Naive thymus-derived CD4-positive, alpha-beta T cell (primary cell): ENCODE results near the gene MREG. TPM values are rescaled to one million over a fixed set of nuclear protein-coding genes. Genes with fewer than 3 reads are reported as not detected.

ENCODE experiments used
- ATAC-seq: fragments of 150-1000 bp; cut with Tn5 transposase; 2 replicates; pipeline ENCODE4 v1.10.0; 2021; ENCODE audit warnings: mild to moderate bottlenecking, moderate library complexity
- CTCF ChIA-PET: fragments of 350-600 bp; sonication (Branson Sonifier 250); formaldehyde crosslinking; loops from one replicate; lab custom pipeline; 2021; ENCODE audit warnings: antibody characterized with exemption; lab: Charles Lee
- POLR2A ChIA-PET: fragments of 350-600 bp; sonication (Branson Sonifier 250); formaldehyde crosslinking; loops from one replicate; lab custom pipeline; 2021; ENCODE audit warnings: antibody characterized with exemption, inconsistent platforms; lab: Charles Lee
- DNase-seq, 9 donors: peaks; one replicate each; pipeline versions ENCODE4 v3.0.0 to v3.0.0-alpha.2; 2020 to 2022; ENCODE audit warnings: mixed read lengths in 1 of 9
- H3K27ac ChIP-seq: one replicate; pipeline ENCODE4 v1.7.0; 2013; ENCODE audit warnings: mild to moderate bottlenecking, low read depth, low read length, moderate library complexity
- H3K27me3 ChIP-seq, 2 donors: one replicate each; pipeline ENCODE4 v1.7.0; 2013; ENCODE audit warnings: low read length in 2 of 2, mild to moderate bottlenecking in 2 of 2, moderate library complexity in 2 of 2; ENCODE audit not compliant: control insufficient read depth in 2 of 2, insufficient read depth in 2 of 2
- H3K36me3 ChIP-seq, 3 experiments: 1 replicate in 2 of 3; 2 replicates in 1 of 3; pipeline ENCODE4 v1.7.0; 2013; ENCODE audit warnings: low read length in 3 of 3, mild to moderate bottlenecking in 3 of 3, moderate library complexity in 1 of 3; ENCODE audit not compliant: insufficient read depth in 3 of 3, control insufficient read depth in 2 of 3
- H3K4me1 ChIP-seq, 2 donors: one replicate each; pipeline ENCODE4 v1.7.0; 2013; ENCODE audit warnings: low read length in 2 of 2, mild to moderate bottlenecking in 2 of 2, moderate library complexity in 1 of 2; ENCODE audit not compliant: control insufficient read depth in 2 of 2, insufficient read depth in 2 of 2
- H3K4me3 ChIP-seq: 2 replicates; pipeline ENCODE4 v1.7.0; 2013; ENCODE audit warnings: mild to moderate bottlenecking, low read length
- H3K9me3 ChIP-seq, 3 experiments: 1 replicate in 2 of 3; 2 replicates in 1 of 3; pipeline ENCODE4 v1.7.0; 2013; ENCODE audit warnings: low read length in 3 of 3; ENCODE audit not compliant: control insufficient read depth in 2 of 3
- H3K27ac Mint-ChIP-seq, 9 donors: one replicate each; pipeline ENCODE4 v1.8.0; 2020 to 2022; ENCODE audit warnings: mixed read lengths in 9 of 9, mild to moderate bottlenecking in 8 of 9, moderate library complexity in 5 of 9, inconsistent platforms in 2 of 9
- H3K27me3 Mint-ChIP-seq, 5 donors: one replicate each; pipeline ENCODE4 v1.8.0; 2021 to 2022; ENCODE audit warnings: mixed read lengths in 5 of 5, mild to moderate bottlenecking in 1 of 5
- H3K36me3 Mint-ChIP-seq, 5 donors: one replicate each; pipeline ENCODE4 v1.8.0; 2020 to 2022; ENCODE audit warnings: mixed read lengths in 5 of 5, mild to moderate bottlenecking in 3 of 5, inconsistent platforms in 1 of 5
- H3K4me1 Mint-ChIP-seq, 7 donors: one replicate each; pipeline ENCODE4 v1.8.0; 2020 to 2022; ENCODE audit warnings: mixed read lengths in 7 of 7, mild to moderate bottlenecking in 3 of 7, inconsistent platforms in 1 of 7
- H3K4me3 Mint-ChIP-seq, 10 donors: one replicate each; pipeline ENCODE4 v1.8.0; 2020 to 2022; ENCODE audit warnings: mild to moderate bottlenecking in 10 of 10, mixed read lengths in 10 of 10, moderate library complexity in 6 of 10, inconsistent platforms in 2 of 10
- H3K9me3 Mint-ChIP-seq, 11 donors: one replicate each; pipeline ENCODE4 v1.8.0; 2020 to 2022; ENCODE audit warnings: mixed read lengths in 11 of 11, mild to moderate bottlenecking in 4 of 11, inconsistent platforms in 1 of 11, moderate library complexity in 1 of 11
- intact Hi-C, 2 donors: fragments of 100-400 bp; cut with micrococcal nuclease; formaldehyde crosslinking; loops; one replicate each; pipeline ENCODE4 v1.15.1; 2023
- polyA plus RNA-seq, 2 donors: library from polyadenylated mRNA; unstranded; fragments of 300-500 nt; fragmentation: Illumina TruSeq; gene quantifications; one replicate each; pipeline ENCODE4 v1.2.3, GENCODE V29; 2021
- total RNA-seq, 6 experiments: library from RNA in 5 of 6; stranded (reverse) in 5 of 6; gene quantifications; 1 replicate in 5 of 6; 2 replicates in 1 of 6; pipeline ENCODE4 v1.2.3 and lab custom pipeline; 2021 to 2026

The MREG gene
- total and polyA plus RNA-seq, 7 experiments from 2014 or later, result 0.39 to 8.5 (median 6.1) TPM

DNA sequence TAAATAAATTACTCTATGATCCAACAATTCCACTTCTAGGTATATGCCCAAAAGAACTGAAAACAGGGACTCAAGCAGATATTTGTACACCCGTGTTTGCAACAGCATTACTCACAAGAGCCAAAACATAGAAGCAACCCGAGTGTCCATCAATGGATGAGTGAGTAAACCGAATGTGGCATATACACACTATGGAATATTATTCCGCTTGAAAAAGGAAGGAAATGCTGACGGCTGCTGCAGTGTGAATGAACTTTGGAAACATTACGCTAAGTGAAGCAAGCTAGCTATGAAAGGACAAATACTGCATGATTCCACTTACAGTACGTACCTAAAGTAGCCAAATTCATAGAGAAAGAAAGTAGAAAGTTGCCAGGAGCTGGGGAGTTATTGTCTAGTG, 32.2 kb downstream of the MREG start:
- peaks cover 0 to 8% of the 10 kb centered on the region in 2 donors for H3K4me1 ChIP-seq
- ChIA-PET CTCF (no interaction called here), POLR2A (no interaction called here)
- H3K9me3 ChIP-seq, result peaks cover 0 to 4% (median 0%) of the 10 kb centered on the region in 3 experiments
- ATAC-seq (no peak), DNase-seq (no peak)
- Mint-ChIP-seq H3K27ac (no peak overlapping the region), H3K36me3 (peaks cover 27 to 67% (median 50%) of the 10 kb centered on the region in 5 donors), H3K27me3 (no peaks in the 10 kb centered on the region), H3K4me1 (peaks cover 0 to 36% (median 7%) of the 10 kb centered on the region in 7 donors), H3K4me3 (no peak overlapping the region), H3K9me3 (peaks cover 0 to 11% (median 4%) of the 10 kb centered on the region in 11 donors)
- no peak overlapping the region for H3K27ac ChIP-seq
- H3K4me3 ChIP-seq, result no peak overlapping the region
- intact Hi-C loops, result no loop called here
- no peaks in the 10 kb centered on the region for H3K36me3 ChIP-seq
- H3K27me3 ChIP-seq, result no peaks in the 10 kb centered on the region

GRCh38 chr2:215979620-215980019, 33.7 kb downstream of the MREG start:
- peaks cover 0 to under 1% (median 0%) of the 10 kb centered on the region in 3 experiments for H3K36me3 ChIP-seq
- DNase-seq (no peak), ATAC-seq (peak; percentile 49)
- Mint-ChIP-seq H3K27ac (peak overlapping the region in 1 of 9 donors; percentile 66), H3K27me3 (no peaks in the 10 kb centered on the region), H3K4me3 (peak overlapping the region in 1 of 10 donors; percentile 12), H3K36me3 (peaks cover 22 to 61% (median 38%) of the 10 kb centered on the region in 5 donors), H3K9me3 (peaks cover 0 to 11% (median 4%) of the 10 kb centered on the region in 11 donors), H3K4me1 (peaks cover 0 to 37% (median 8%) of the 10 kb centered on the region in 7 donors)
- no peak overlapping the region for H3K27ac ChIP-seq
- H3K9me3 ChIP-seq, result peaks cover 0 to 1% (median 0%) of the 10 kb centered on the region in 3 experiments
- H3K27me3 ChIP-seq, result no peaks in the 10 kb centered on the region
- H3K4me1 ChIP-seq, result peaks cover 0 to 8% of the 10 kb centered on the region in 2 donors
- CTCF ChIA-PET, result no interaction called here
- POLR2A ChIA-PET, result no interaction called here
- intact Hi-C loops, result loop anchor here in 1 of 2 donors (1.0 kb wide), 1 partner anchor 34 kb away; the partner anchor contains the start of gene MREG
- no peak overlapping the region for H3K4me3 ChIP-seq

DNA sequence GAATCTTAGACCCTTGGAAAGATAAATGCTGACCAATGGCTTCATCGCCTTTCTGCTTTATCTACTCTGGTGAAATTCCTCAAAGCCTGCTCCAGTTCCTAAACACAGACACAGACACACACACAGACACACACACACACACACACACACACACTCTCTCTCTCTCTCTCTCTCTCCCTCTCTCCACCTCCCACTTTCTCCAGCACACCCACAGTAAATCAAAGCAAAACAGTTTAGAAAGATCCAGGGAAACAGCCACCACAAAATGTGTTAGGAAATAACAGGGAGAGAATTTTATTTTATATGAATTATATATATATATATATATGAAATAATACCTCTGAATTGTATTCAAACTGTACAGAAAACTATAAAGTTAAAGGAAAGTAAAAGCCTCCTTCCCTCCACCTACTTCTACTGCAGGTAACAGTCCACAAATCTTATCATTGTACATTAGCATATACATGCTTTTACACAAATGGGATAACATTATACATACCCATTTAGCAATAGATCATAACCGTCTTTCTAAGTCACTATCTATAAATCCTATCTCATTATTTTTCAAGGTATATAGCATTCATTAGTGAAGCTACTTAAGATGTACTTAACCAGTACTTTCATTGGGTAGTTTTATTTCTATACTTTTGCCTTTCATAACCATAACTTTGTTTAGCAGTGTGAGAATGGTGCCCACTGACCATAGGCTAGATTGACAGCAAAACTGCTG, 38.5 kb downstream of the MREG start:
- no peak overlapping the region for H3K27ac Mint-ChIP-seq
- H3K4me1 Mint-ChIP-seq, result peaks cover 0 to 24% (median 8%) of the 10 kb centered on the region in 7 donors
- no peak overlapping the region for H3K4me3 Mint-ChIP-seq
- no peak for ATAC-seq
- Histone ChIP-seq H3K9me3 (no peaks in the 10 kb centered on the region), H3K4me1 (peaks cover 0 to 4% of the 10 kb centered on the region in 2 donors), H3K36me3 (peaks cover 0 to 7% (median 0%) of the 10 kb centered on the region in 3 experiments), H3K4me3 (no peak overlapping the region), H3K27ac (no peak overlapping the region), H3K27me3 (no peaks in the 10 kb centered on the region)
- peaks cover 0 to 12% (median 4%) of the 10 kb centered on the region in 11 donors for H3K9me3 Mint-ChIP-seq
- ChIA-PET POLR2A (no interaction called here), CTCF (no interaction called here)
- no peaks in the 10 kb centered on the region for H3K27me3 Mint-ChIP-seq
- DNase-seq, result no peak
- H3K36me3 Mint-ChIP-seq, result peaks cover 21 to 70% (median 49%) of the 10 kb centered on the region in 5 donors
- intact Hi-C loops, result no loop called here

DNA sequence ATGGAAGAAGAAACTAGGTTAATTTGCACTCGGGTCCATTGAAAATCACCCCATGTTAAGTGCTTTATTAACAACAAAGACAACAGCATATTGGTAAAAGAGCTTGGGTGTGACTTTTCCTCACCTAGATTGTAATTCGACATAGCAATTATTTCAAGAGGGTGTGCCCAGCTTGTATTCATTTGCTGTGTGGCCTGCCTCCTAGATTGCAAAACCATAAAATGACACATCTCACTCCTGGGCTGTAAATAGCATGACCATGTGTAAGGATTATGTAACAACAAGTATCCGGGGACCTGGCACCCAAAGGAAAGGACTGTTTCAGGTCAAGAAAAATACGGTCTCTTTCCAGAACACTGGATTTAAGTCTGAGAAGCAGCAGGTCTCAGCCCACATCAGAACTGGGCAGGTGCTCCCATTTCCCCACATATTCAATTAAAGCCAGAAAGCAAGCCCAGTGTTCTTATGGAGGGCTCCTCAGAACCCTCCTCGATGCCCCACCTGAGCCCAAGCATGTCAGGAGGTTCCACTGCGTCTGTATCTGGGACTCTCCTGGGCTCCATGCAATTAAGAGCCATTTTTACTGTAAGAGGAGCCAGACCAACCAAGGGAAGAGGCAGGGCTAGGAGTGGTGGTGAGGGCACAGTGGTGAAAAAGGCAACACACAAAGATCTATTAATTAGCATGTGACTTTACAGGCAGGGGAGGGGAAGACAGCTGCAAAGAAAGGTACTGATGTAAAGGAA, 39.2 kb downstream of the MREG start:
- intact Hi-C loops, result no loop called here
- ATAC-seq (peak; percentile 34), DNase-seq (no peak)
- no peak overlapping the region for H3K27ac ChIP-seq
- H3K36me3 ChIP-seq, result peaks cover 0 to 7% (median 0%) of the 10 kb centered on the region in 3 experiments
- no peak overlapping the region for H3K27ac Mint-ChIP-seq
- no peaks in the 10 kb centered on the region for H3K4me1 ChIP-seq
- H3K27me3 ChIP-seq, result no peaks in the 10 kb centered on the region
- CTCF ChIA-PET, result interaction anchor here (0.5 kb wide), 1 partner anchor 519 kb away, joined by 3 read pairs; no protein-coding TSS in a partner anchor
- H3K4me1 Mint-ChIP-seq, result peaks cover 0 to 18% (median 8%) of the 10 kb centered on the region in 7 donors
- H3K4me3 ChIP-seq, result no peak overlapping the region
- H3K27me3 Mint-ChIP-seq, result no peaks in the 10 kb centered on the region
- H3K9me3 ChIP-seq, result no peaks in the 10 kb centered on the region
- peaks cover 0 to 12% (median 4%) of the 10 kb centered on the region in 11 donors for H3K9me3 Mint-ChIP-seq
- H3K4me3 Mint-ChIP-seq, result no peak overlapping the region
- H3K36me3 Mint-ChIP-seq, result peaks cover 22 to 71% (median 46%) of the 10 kb centered on the region in 5 donors
- POLR2A ChIA-PET, result no interaction called here

DNA sequence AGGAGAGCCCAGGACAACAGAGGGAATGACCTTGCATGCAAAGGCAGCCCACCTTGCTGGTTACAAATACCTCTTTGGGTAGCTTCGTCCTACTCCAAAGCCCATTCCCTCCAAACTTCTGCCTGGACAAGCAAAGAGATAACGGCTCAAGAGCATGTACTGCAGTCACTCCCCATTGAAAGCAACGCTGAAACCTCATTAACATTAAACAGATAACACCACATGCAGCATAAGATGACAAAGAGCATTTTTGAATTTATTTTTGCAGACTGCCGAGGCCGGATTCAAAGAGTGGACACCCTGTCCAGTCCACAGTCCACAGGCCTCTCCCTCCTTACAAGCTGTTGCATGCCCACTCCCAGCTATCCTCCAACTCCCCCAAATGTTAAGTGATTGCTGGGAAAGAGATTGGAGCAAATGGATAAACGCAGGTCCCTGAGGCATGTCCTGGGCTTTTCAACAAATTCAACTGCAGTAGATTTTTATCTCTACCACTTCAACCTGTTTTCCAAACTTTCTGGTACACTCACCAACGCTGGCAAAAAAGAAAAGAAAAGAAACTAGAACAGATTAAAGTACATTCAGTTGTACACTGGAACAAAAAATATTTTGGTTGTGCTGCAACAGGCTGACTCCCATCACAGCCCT, 40.1 kb downstream of the MREG start:
- peaks cover 0 to 14% (median 8%) of the 10 kb centered on the region in 7 donors for H3K4me1 Mint-ChIP-seq
- peaks cover 0 to 7% (median 0%) of the 10 kb centered on the region in 3 experiments for H3K36me3 ChIP-seq

DNA sequence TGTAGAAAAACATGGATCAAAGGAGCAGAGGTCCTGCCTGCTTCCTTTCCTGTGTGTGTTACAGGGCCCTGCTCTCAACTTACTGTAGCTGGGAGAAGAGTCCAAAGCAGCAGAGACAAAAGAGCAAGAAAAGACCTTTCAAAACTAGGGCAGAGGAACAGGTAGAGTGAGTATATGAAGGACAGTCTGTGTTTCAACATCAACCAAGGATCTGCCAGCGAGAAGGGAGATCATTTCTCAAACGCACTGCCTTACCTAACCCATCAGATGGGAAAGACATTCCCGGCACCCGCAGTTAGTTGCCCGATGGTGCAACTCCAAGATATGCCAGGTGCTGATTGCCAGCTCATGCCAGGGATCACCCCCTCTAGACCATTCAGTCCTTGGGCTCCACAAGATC, 41.7 kb downstream of the MREG start:
- H3K4me1 Mint-ChIP-seq, result peaks cover 0 to 26% (median 5%) of the 10 kb centered on the region in 7 donors
- H3K9me3 ChIP-seq, result no peaks in the 10 kb centered on the region
- no peaks in the 10 kb centered on the region for H3K27me3 Mint-ChIP-seq
- POLR2A ChIA-PET, result no interaction called here
- H3K4me3 ChIP-seq, result no peak overlapping the region
- no peaks in the 10 kb centered on the region for H3K4me1 ChIP-seq
- peaks cover 20 to 52% (median 39%) of the 10 kb centered on the region in 5 donors for H3K36me3 Mint-ChIP-seq
- no peak overlapping the region for H3K27ac ChIP-seq
- H3K9me3 Mint-ChIP-seq, result peaks cover 0 to 12% (median 2%) of the 10 kb centered on the region in 11 donors
- H3K36me3 ChIP-seq, result peaks cover 0 to 7% (median 0%) of the 10 kb centered on the region in 3 experiments
- no peaks in the 10 kb centered on the region for H3K27me3 ChIP-seq
- CTCF ChIA-PET, result no interaction called here
- no peak overlapping the region for H3K27ac Mint-ChIP-seq
- ATAC-seq (no peak), DNase-seq (no peak)
- H3K4me3 Mint-ChIP-seq, result peak overlapping the region in 1 of 10 donors; percentile 38
- intact Hi-C loops, result no loop called here

More for the DNA sequence above, 40.1 kb downstream of the MREG start:
- H3K4me3 Mint-ChIP-seq, result no peak overlapping the region
- intact Hi-C loops, result no loop called here
- Histone ChIP-seq H3K4me3 (no peak overlapping the region), H3K27me3 (no peaks in the 10 kb centered on the region), H3K27ac (no peak overlapping the region), H3K9me3 (no peaks in the 10 kb centered on the region), H3K4me1 (no peaks in the 10 kb centered on the region)
- CTCF ChIA-PET, result interaction anchor here (0.5 kb wide), 1 partner anchor 518 kb away, joined by 3 read pairs; no protein-coding TSS in a partner anchor
- ATAC-seq (no peak), DNase-seq (no peak)
- peaks cover 0 to 12% (median 4%) of the 10 kb centered on the region in 11 donors for H3K9me3 Mint-ChIP-seq
- H3K27me3 Mint-ChIP-seq, result no peaks in the 10 kb centered on the region
- H3K27ac Mint-ChIP-seq, result peak overlapping the region in 2 of 9 donors; percentile 18 to 21
- H3K36me3 Mint-ChIP-seq, result peaks cover 24 to 65% (median 46%) of the 10 kb centered on the region in 5 donors
- POLR2A ChIA-PET, result no interaction called here
